ENCODE results near the gene LDB2. TPM values are rescaled to one million over a fixed set of nuclear protein-coding genes. Genes with fewer than 3 reads are reported as not detected.

Gene LDB2
- total and polyA plus RNA-seq, 2 experiments from 2014 or later = 48.6 to 80.1 TPM

GRCh38 chr4:16577177-16577576 lies 321.3 kb downstream of the LDB2 start:
- Mint-ChIP-seq H3K9me3 (no peaks in the 10 kb centered on the region), H3K36me3 (ENCODE audit: low read depth) (peaks cover 12% of the 10 kb centered on the region), H3K4me1 (no peaks in the 10 kb centered on the region), H3K27me3 (ENCODE audit: insufficient read depth, low read depth, poor library complexity) (no peaks in the 10 kb centered on the region), H3K4me3 (no peak overlapping the region), H3K27ac (no peak overlapping the region)
- ATAC-seq = no peak
- Histone ChIP-seq H2AFZ (no peak overlapping the region), H3K36me3 (ENCODE audit: insufficient read depth) (no peaks in the 10 kb centered on the region; the same call in 1 of the 2 replicates), H3K4me2 (no peak overlapping the region), H3K79me2 (replicated peaks; ENCODE audit: insufficient read depth) (no peaks in the 10 kb centered on the region), H3K27me3 (ENCODE audit: insufficient read depth) (no peaks in the 10 kb centered on the region), H3K9me2 (ENCODE audit: insufficient read depth) (no peaks in the 10 kb centered on the region), H3K27ac (ENCODE audit: low read depth) (no peak overlapping the region), H3K4me1 (ENCODE audit: insufficient read depth) (no peaks in the 10 kb centered on the region), H4K20me1 (replicated peaks; ENCODE audit: insufficient read depth) (no peaks in the 10 kb centered on the region), H3K4me3 (no peak overlapping the region), H3F3A (replicated peaks; ENCODE audit: low read depth) (no peaks in the 10 kb centered on the region)
- no peak for TF ChIP-seq CREB1 (CRISPR knock-in tag; IDR thresholded peaks at IDR 0.05; ENCODE audit: low read depth)
- no peak for TF ChIP-seq ZNF331 (CRISPR knock-in tag; IDR thresholded peaks at IDR 0.05; ENCODE audit: low read depth)
- TF ChIP-seq ZNF462 (CRISPR knock-in tag; IDR thresholded peaks at IDR 0.05) = no peak
- TF ChIP-seq EZH2phosphoT487 (IDR thresholded peaks at IDR 0.05; ENCODE audit: unreplicated experiment) = no peak
- no peak for TF ChIP-seq ETS1 (IDR thresholded peaks at IDR 0.05)
- TF ChIP-seq NANOG (IDR thresholded peaks at IDR 0.05; ENCODE audit: borderline replicate concordance) = no peak
- no peak for TF ChIP-seq ZNF114 (CRISPR knock-in tag; IDR thresholded peaks at IDR 0.05)
- TF ChIP-seq CTCF (conservative IDR thresholded peaks at IDR 0.05; ENCODE audit: low read depth in 2 of 2) = no peak
- no peak for TF ChIP-seq POLR2AphosphoS5 (IDR thresholded peaks at IDR 0.05; ENCODE audit: low read depth)
- no peak for TF ChIP-seq JUNB (IDR thresholded peaks at IDR 0.05; ENCODE audit: unreplicated experiment)
- no peak for TF ChIP-seq EZH2 (IDR thresholded peaks at IDR 0.05; ENCODE audit: low read depth, unreplicated experiment)
- TF ChIP-seq STAT1 (IDR thresholded peaks at IDR 0.05; ENCODE audit: unreplicated experiment) = no peak
- no peak for TF ChIP-seq REST (IDR thresholded peaks at IDR 0.05; ENCODE audit: unreplicated experiment)
- no peak for DNase-seq (ENCODE audit: low spot score)
